ENCODE measurements around the gene STX1B.

STX1B gene

DNA sequence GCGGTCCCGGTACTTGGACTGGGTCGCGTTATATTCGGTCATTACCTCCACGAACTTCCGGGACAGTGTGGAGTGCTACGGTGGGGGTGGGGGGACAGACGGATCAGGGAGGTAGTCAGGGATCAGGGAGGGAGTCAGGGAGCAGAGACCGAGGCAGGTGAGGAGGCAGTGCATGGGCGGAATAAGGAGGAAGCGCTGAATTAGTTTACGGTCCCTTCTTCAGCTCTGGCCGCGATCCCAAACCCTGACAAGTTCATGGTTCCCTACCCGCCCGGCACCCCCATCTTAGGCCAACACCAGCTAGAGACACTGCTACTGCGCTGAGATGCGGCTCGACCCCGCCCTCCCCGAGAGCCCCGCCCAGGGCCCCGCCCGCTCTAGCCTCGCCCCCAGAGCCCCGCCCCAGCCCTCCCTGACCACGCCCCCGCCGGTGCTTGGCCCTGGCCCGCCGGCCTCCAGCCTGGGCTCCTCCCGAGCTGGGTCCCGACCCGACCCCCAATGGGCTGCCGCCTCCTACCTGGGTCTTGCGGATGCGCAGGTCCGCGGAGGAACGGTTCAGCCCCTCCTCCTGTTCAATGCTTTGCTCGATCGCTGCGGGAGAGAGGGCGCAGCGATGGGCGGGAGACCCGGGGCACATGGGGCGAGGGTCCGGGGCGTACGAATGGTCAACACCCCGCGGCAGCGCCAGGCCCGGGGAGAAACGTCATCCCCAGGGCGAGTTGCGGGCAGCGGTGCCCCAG lies 13.3 kb downstream of the STX1B start:
- no peak for TF ChIP-seq CTCF (IDR thresholded peaks at IDR 0.05)

- TF ChIP-seq CTCF (IDR thresholded peaks at IDR 0.05) = no peak
Observed at GRCh38 chr16:30996324-30996984, 14.0 kb downstream of the STX1B start.

GRCh38 chr16:30995927-30996323 lies 14.5 kb downstream of the STX1B start:
- TF ChIP-seq CTCF (IDR thresholded peaks at IDR 0.05) = no peak

DNA sequence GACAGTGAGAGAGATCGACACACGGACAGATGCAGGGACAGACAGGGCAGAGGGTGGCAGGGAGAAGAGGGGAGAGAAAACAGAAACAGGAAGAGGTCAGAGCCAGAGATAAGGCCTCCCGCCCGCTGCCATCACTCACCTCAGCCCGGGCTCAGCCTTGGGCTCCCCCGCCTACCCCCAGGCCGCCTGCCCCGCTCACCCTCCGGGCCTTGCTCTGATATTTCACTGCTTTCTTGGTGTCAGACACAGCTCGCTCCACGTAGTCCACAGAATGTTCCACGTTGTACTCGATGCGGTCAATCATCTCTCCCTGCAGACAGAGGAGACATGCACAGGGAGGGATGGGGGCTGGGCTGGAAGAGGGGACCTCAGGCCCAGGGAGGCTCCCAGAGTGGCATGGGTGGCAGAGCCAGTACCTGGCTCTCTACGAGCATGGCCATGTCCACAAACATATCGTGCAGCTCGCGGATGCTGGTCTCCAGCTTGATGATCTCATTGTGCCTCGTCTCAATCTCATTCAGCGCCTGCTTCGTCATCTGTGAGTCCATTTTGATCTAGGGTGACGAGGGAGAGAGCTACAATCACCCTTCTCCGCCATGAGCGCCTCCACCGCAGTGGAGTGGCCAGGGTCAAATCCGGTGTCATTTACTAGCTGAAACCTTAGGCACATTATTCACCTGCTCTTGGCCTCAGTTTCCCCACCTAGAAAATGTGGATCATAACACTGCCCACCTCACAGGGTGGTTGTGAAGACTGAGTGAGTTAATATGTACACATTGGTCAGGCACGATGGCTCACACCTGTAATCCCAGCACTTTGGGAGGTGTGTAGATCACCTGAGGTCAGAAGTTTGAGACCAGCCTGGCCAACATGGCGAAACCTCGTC lies 17.3 kb downstream of the STX1B start:
- no peak for TF ChIP-seq CTCF (IDR thresholded peaks at IDR 0.05)

DNA sequence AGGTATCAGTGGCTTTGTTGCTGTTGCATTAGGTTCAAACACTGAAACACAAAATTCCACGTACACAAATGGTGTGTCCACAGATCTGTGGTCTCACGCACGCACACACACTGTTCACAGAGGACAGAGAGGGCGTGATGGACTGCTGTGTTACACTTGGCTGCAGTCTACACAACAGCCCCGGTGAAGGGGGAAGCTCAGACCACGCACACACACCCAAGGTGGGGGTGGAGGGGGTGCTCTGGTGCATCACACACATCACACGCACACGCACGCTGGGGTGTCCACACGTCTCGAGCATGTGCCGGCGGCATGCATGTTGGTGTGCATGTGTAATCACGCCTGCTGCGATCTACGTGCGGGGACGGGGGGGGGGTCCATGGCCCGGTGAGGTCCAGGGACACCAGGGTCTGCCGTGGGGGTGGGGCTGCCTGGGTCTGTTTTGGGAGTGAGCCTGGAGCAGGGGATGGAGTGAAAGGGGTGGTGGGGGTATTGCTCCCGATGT lies 18.1 kb downstream of the STX1B start:
- TF ChIP-seq CTCF (IDR thresholded peaks at IDR 0.05) = no peak

DNA sequence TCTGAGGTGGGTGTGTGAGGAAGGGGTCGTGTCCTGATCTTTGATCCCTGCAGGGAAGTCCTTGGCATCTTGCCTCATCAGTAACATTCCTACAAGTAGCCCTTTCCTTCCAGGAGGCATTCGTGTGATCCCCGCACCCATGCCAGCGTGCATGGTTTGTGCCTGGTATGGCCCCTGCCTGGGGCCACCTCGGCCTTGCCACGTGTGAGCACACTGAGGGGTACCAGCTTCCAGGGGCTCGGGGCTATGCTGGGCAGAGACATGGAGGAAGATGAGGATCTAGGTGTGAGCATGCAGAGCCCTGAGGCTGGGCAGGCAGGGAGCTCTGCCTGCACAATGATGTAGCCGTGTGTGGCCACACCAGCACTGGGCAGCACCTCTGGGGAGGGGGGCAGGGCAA lies 19.4 kb downstream of the STX1B start:
- TF ChIP-seq CTCF (IDR thresholded peaks at IDR 0.05) = no peak

DNA sequence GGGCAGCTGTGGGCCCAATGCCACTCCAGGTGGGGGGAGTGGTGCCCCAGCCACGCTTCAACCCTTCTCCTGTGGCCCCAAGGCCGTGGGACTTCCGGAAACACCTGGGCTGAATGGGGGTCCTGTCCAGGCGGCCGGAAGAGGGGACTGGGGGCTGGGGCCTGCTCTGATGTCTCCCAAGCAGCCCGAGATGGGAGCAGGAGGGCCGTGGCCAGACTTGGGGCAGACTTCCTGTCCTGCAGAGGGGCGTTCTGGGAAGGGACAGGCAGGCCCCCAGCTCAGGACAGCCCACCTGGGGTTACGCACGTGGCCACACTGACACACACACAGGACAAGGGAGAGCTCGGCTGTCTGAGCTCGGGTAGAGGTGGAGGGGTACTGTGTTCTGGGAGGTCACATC lies 20.3 kb downstream of the STX1B start:
- no peak for TF ChIP-seq CTCF (IDR thresholded peaks at IDR 0.05)
